ENCODE results near the gene MESD.

Gene MESD

DNA sequence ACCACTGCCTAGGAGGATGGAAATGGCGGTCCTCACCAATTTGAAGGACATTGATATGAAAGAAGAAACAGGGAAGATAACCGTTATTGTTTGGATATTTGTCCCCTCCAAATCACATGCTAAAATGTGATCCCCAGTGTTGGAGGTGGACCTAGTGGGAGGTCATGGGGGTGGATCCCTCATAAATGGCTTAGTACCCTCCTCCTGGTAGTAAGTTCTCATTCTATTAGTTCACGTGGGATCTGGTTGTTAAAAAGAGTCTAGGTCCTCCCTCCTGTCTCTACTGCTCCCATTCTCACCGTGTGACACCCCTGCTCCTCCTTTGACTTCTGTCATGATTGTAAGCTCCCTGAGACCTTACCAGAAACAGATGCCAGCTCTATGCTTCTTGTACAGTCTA lies 41.6 kb upstream of the MESD start:
- no peak for DNase-seq (ENCODE audit: low spot score)
- TF ChIP-seq, protein P1, sequence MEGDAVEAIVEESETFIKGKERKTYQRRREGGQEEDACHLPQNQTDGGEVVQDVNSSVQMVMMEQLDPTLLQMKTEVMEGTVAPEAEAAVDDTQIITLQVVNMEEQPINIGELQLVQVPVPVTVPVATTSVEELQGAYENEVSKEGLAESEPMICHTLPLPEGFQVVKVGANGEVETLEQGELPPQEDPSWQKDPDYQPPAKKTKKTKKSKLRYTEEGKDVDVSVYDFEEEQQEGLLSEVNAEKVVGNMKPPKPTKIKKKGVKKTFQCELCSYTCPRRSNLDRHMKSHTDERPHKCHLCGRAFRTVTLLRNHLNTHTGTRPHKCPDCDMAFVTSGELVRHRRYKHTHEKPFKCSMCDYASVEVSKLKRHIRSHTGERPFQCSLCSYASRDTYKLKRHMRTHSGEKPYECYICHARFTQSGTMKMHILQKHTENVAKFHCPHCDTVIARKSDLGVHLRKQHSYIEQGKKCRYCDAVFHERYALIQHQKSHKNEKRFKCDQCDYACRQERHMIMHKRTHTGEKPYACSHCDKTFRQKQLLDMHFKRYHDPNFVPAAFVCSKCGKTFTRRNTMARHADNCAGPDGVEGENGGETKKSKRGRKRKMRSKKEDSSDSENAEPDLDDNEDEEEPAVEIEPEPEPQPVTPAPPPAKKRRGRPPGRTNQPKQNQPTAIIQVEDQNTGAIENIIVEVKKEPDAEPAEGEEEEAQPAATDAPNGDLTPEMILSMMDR (conservative IDR thresholded peaks at IDR 0.05; ENCODE audit: low read depth), result no peak
- ChIA-PET POLR2A (ENCODE audit: low non-redundant PET) (no interaction called here), CTCF (interaction anchor here (1.8 kb wide), 1 partner anchor 17 kb away, joined by 4 read pairs; no protein-coding TSS in a partner anchor)
- H3K27ac ChIP-seq, result no peak overlapping the region

GRCh38 chr15:81030301-81030750 lies 40.7 kb upstream of the MESD start:
- H3K27ac ChIP-seq, result no peak overlapping the region
- ChIA-PET POLR2A (ENCODE audit: low non-redundant PET) (no interaction called here), CTCF (interaction anchor here (0.8 kb wide), 1 partner anchor 379 kb away, joined by 3 read pairs; no protein-coding TSS in a partner anchor)
- TF ChIP-seq, protein P1 (conservative IDR thresholded peaks at IDR 0.05; ENCODE audit: low read depth), result no peak
- no peak for DNase-seq (ENCODE audit: low spot score)

DNA sequence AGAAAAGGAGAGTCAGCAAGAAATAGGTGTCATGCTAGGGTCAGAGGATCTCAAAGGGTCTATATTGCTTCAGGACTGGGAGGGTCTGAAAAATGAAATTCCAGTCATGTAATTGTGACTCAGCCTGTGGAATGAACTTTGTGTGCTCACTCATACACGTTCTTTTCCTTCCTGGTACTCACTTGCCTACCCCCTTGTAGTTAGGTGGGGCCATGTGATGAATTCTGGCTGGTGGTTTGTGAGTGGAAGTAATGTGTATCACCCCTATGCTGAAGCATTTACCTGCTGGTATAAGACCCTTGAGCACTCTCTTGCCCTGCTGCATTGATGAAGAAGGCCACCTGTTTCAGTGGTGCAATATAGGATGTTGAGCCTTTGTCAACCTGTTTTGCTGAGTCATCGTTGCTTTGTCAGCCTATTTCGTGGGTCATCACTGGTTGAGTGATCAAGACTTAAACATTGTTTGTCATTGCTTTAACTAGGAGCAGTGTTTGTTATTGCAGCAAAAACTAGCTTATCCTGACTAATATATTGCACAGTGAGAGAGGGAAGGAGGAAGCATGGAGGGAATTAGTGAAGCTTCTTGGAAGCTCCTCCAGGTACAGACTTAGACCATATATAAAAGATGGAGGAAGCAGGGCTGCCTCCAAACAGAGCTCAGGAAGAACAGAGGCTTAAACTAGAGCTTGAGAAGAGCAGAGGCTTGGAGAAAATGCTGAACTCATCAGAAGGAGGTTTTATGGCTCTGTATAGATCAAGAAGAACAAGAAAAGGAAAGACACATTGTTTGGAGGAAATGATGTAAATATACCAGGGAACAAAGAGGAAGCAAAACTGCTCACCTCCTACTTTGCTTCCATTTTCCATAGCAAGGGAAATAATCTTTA lies 40.0 kb upstream of the MESD start:
- no peak overlapping the region for H3K27ac ChIP-seq
- ChIA-PET CTCF (interaction anchor here (0.8 kb wide), 1 partner anchor 380 kb away, joined by 3 read pairs; no protein-coding TSS in a partner anchor), POLR2A (ENCODE audit: low non-redundant PET) (no interaction called here)
- peak; percentile 24 for DNase-seq (ENCODE audit: low spot score)
- TF ChIP-seq, protein P1 (conservative IDR thresholded peaks at IDR 0.05; ENCODE audit: low read depth), result no peak

GRCh38 chr15:81026836-81027599 lies 37.4 kb upstream of the MESD start:
- DNase-seq (ENCODE audit: low spot score), result no peak
- POLR2A ChIA-PET (ENCODE audit: low non-redundant PET), result no interaction called here
- CTCF ChIA-PET, result no interaction called here
- TF ChIP-seq, protein P1 (conservative IDR thresholded peaks at IDR 0.05; ENCODE audit: low read depth), result no peak
- no peak overlapping the region for H3K27ac ChIP-seq

DNA sequence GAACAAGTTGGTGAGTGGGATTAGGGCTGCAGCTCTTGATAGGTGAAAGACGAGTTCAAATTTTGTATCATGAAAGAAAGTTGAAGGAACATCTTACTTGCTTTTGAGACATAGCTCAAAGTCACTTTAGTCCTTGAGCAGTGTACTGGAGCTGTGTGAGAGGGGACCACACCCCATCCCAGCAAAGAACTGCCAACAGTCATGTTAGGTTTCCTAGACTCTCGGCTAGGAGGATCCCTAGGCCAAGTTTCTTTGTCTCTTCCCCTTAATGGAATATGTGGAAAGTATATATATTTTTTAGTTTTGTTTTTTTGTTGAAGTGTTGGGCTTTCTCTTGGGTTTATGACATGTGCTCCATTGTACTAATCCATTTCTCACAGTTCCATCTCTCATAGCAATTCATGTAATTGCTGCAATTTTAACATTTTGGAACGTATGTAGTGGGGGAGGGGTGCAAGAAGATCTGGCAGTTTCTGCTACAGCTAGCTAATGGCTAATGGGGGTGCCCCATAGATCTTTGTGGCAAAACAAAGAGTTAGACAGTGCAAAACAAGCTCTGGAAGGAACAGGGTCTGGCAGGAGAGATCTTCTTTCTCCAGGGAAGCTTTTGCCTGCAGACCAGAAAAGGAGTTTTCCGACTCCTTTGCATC lies 36.2 kb upstream of the MESD start:
- ChIA-PET POLR2A (ENCODE audit: low non-redundant PET) (no interaction called here), CTCF (interaction anchor here (0.6 kb wide), 1 partner anchor 16 kb away, joined by 4 read pairs; no protein-coding TSS in a partner anchor)
- H3K27ac ChIP-seq, result no peak overlapping the region
- no peak for DNase-seq (ENCODE audit: low spot score)
- TF ChIP-seq, protein P1 (conservative IDR thresholded peaks at IDR 0.05; ENCODE audit: low read depth), result no peak

DNA sequence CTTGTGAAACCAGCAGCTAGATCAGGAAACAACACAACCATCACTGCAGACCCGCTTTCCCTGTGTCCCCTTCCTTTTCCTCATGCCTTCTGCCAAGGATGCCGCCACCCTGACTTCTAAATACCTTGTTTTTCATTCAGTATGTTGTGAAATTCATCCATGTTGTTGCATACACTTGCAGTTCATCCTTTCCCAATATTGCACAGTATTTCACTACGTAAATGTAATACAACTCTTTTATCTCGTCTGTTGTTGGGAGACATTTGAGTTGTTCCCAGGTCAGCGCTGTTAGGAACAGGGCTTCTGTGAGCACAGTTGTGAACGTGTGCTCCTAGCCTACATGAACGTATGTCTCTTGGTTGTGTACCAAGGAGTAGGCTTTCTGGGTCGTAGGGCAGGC lies 35.3 kb upstream of the MESD start:
- no peak overlapping the region for H3K27ac ChIP-seq
- TF ChIP-seq, protein P1 (conservative IDR thresholded peaks at IDR 0.05; ENCODE audit: low read depth), result no peak
- no peak for DNase-seq (ENCODE audit: low spot score)
- POLR2A ChIA-PET (ENCODE audit: low non-redundant PET), result no interaction called here
- CTCF ChIA-PET, result no interaction called here

Measured in RWPE1 (cell line).